ENCODE results near the gene SLC39A13.
A peak's percentile ranks its signal among the peaks of the same experiment; 100 is the strongest.

SLC39A13 gene

GRCh38 chr11:47387944-47388696 is 20.3 kb upstream of the SLC39A13 start:
- no peak for DNase-seq

GRCh38 chr11:47388697-47389576 is 19.5 kb upstream of the SLC39A13 start:
- DNase-seq: no peak

GRCh38 chr11:47389577-47390421 is 18.6 kb upstream of the SLC39A13 start:
- peak in 1 of 2 experiments; percentile 19 for DNase-seq

DNA sequence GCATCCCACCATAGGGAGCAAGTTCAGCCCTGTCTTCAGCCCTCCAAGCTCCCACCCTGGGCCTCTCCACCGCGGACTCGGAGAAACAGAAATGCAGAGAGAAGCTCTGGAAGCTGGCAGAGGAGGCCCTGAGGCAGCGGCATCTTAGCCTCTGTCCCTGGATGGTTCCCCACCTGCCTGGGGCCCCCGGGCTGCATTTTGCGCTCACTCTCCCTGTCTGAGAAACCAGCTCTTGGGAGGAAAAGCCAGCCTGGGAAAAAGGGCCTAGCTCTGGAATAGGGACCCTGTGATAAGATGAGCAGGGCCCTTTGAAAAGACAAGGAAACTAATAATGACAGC is 18.0 kb upstream of the SLC39A13 start:
- DNase-seq: no peak

DNA sequence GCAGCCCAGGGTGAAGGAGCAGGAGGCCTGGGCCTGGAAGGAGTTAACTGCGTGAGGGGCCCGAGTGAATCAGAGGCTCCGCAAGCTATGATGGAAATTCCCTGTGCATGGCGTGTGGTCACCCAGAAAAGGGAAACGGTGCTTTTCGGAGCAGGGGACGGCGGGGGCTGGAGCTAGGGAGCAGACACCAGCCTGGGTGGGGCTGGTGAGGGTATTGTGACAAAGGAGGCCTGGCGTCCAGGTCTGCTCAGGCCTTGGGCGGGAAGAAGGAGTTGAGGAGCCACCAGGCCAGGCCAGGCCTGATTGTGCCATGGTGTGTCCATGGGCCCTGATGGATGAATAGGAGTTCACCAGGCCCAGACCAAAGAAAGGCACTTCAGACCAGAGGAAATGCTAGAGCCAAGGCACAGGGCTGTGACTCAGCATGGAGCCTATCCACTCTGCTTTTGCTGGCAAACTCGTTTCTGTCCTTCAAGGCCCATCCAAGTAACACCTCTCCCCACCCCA is 17.3 kb upstream of the SLC39A13 start:
- DNase-seq: no peak

DNA sequence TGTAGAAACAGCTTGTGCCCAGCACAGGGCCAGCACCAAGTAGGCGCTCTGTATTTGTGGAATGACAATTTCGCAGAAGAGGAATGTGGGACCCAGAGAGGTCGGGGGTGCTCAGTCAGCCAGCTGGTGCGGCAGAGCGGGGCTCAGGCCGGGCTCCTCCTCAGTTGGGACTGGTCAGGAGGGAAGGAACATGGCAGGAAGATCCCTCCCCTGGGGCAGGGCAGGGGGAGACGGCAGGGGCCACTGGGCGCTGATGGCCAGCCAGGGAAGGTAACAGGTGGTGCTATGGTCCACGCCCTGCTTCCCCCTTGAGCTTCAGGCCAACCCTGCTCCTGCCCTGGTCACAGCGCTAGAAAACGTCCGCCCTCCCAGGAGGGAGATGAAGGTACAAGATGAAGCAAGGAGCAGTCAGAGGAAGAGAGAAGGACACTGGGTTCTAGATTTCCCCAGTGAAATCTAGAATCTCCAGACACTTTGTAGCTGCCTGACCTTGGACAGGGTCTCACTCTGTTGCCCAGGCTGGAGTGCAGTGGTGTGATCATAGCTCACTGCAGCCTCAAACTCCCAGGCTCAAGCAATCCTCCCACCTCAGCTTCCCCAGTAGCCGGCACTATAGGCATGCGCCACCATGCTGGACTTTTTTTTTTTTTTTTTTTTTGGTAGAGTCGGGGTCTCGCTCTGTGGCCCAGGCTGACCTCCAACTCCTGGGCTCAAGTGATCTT is 16.5 kb upstream of the SLC39A13 start:
- DNase-seq: no peak

GRCh38 chr11:47392546-47393162 is 15.7 kb upstream of the SLC39A13 start:
- no peak for DNase-seq

DNA sequence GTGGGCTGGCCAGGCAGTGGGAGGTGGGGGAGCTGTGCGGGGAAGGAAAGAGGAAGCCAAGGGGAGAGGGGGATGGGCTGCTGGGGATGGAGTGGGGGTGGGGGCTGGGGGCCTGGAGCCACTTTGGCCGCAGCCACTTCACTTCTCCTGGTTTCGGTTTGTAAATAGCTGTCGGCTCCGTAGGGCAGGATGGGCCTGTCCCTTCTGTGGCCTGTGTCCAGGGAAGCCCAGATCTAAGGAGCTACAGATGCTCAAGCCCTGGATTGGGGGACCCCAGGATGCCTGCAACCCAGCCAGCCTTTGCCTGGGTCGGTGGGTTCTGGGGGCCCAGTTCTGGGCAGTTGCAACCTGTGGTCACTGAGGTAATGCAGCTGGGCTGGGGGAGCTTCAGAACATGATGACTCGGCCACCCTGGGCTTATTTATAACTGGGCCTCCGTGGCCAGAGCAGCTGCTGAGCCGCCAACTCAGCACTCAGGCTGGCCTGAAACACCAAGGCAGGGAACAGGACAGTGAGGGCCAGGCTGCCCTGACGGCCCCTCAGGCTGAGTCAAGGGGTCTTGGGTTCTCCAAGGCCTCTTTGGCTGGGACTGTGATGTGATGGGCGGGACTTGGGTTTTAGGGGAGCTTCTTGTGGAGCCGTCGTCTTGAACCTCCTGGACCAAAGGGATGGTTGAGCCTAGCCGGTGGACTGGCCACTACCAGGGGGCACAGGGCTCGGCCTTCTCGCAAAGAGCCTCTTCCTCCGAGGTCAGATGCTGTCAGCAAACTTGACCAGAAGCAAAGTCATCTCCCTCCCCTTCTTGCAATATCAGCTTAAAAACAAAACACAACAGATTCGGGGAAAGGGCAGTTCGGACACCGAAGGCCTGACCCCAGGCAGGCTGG is 15.0 kb upstream of the SLC39A13 start:
- DNase-seq: peak in 1 of 2 experiments; percentile 18

GRCh38 chr11:47394050-47394321 is 14.4 kb upstream of the SLC39A13 start:
- no peak for DNase-seq

- peak; percentile 70 to 77 for DNase-seq
Measured at GRCh38 chr11:47394322-47395222, 13.8 kb upstream of the SLC39A13 start.

DNA sequence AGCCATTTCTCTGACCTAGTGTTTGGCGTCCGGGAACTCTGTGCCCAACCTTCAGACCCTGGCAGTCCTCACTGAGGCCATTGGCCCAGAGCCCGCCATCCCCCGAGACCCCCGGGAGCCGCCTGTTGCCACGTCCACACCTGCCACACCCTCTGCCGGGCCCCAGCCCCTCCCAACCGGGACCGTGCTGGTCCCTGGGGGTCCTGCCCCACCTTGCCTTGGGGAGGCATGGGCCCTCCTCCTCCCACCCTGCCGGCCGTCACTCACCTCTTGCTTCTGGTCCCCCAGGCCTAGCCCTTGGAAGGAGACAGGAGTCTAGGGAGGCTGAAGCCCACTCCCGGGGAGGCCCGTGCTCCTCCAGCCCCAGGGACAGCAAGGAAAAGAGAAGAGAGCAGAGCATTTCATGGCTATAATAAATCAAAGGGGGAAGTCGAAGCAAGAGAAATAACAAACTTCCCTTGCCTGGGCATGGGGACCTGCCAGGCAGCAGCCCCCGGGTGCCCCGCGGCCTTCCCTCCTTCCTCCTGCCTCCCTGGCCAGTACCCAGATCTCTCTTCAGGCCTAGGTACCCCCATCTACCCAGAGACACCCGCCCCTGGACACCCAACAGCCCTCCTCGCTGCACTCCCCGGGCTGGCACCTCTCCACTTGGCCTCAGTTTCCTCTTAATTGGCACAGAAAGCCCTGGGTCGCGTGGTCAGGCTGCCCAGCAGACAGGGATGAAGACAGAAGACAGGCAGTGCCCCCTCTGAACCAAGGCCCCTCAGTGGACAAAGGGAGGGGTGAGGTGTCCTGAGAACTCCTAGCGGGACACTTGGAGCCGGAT is 13.0 kb upstream of the SLC39A13 start:
- peak in 1 of 2 experiments; percentile 34 for DNase-seq

- DNase-seq: no peak
Measured at GRCh38 chr11:47396049-47396320, 12.4 kb upstream of the SLC39A13 start.

DNA sequence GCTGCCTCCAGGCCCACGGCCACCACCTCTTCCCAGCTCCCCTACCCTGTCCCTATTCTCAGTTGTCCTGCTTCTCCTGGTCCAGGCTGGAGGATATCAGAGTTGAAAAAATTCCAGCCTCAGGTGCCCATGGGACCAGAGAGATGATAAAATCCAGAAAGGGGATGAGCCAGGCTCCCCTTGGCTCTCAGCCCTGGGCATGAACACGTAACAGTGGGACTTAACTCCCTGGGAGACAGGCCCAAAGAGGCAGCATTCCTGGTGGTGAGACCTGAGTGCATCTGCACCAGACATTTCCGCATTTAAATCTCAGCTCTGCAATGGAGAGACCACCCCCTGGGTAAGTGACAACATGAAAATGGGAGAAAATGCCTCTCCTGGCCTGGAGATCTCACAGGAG is 10.4 kb upstream of the SLC39A13 start:
- DNase-seq: peak in 1 of 2 experiments; percentile 17

DNA sequence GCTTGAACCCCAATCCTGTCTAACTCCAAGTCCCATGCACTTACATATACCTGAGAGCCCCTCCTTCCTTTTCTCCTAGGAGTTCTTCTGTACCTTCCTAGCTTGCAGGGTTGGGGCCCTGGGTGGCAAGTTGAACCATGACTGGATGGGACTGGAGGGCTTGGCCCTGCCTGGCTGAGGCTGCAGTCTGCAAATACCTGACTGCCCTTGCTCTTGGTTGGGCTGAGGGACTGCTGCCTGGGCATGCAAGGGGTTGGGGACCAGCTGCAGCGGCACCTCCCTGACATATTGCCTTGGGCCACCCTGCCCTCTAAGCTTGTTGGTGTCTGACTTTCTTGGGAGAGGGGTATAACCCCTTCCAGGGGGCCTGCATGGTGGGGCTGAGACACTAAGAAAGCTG is 9.8 kb upstream of the SLC39A13 start:
- DNase-seq: peak in 1 of 2 experiments; percentile 17

DNA sequence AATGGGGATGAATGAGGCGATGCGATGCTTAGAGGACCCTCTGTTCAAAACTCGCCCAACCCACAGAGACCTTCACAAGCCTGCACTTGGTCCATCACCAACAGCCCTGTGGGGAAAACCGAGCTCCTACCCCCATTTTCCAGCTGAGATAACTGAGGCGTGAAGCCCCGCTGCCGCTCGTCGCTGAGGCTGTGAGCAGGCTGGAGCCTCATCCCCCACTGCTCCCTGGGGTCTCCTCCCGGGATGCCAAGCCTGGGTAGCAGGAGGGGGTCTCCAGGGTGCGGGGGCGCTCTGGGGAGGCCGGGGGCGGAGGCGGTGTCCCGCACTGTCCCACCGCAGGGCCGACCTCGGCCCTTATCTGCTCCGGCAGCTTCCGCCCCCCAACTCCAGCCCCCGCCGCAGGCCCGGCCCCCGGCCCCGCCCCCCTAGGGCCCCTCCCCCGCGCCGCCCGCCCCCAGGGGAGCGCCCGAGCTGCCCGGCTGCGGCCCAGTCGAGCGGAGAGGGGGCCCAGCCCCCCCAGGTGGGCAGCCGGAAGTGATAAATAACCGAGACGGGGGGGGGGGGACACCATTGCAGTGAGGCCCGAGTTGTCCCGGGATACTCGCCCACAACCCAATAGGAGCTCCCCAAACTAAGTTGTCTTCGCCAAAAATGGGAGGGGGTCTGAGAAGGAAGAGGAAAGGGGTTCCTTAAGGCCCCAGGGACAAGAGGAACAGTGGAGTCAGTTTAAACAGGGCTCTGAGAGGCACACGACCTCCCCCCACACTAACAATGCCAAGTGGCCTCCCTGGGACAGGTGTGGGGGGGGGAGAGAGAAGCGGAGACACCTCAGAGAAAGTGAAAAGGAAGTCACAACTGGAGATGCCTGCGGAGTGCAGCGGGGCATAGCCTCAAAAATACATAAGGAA is 8.3 kb upstream of the SLC39A13 start:
- peak; percentile 42 to 50 for DNase-seq

DNA sequence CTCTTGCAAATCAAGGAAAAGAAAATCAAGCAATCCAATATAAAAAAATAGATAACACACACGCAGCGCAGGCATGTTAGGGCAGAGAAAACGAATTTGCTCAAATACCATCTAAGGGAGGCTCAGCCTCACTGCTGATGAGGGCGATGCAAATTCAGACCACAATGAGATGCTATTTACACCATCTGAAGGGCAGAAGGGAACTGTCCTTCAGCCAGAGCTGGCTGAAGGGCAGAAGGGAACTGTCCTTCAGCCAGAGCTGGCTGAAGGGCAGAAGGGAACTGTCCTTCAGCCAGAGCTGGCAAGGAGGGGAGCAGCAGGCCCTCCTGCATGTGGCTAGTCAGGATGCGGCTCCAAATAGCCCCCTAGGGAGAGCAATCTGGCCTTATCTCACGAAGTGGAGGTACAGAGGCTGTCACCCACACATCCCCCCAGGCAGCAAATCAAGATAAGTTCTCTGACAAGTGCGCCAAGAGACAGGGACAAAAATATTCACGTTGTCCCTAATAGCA is 7.6 kb upstream of the SLC39A13 start:
- peak in 1 of 2 experiments; percentile 17 for DNase-seq

DNA sequence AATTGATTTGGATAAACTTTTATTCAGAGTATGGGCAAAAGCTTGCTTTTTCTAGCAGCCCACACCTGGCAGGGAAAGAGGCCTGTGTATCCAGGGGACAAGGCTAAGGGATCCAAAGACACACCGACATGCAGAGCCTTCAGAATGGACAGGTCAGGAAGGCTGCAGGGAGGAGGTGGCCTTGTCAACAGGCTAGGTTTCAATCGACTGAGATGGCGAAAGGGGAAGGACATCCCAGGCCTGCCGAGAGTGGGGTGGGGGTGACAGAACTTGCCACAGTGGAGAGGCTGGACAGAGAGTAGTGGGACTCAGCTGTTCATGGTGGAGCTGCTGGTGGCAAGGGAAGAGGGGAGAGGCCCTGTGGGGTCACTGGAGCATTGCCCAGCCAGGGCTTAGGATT is 5.3 kb upstream of the SLC39A13 start:
- no peak for DNase-seq

- no peak for DNase-seq
Measured at GRCh38 chr11:47403571-47403970, 4.8 kb upstream of the SLC39A13 start.
